H1 (cell line): ENCODE data around the gene CFAP54. TPM values are rescaled to one million over a fixed set of nuclear protein-coding genes. Genes with fewer than 3 reads are reported as not detected.

Experiments used
- CREB1 ChIP-seq: IDR thresholded peaks from 2 replicates; pipeline ENCODE4 v1.6.1; 2012; ENCODE audit warnings: inconsistent platforms
- HDAC2 ChIP-seq, 2 experiments: fragments of 300-600 bp in 1 of 2; sonication (generic) in 1 of 2; IDR thresholded peaks; 2 replicates each; pipeline ENCODE4 v1.6.1; 2011 to 2012; ENCODE audit warnings: low read depth in 2 of 2, low read length in 2 of 2, mild to moderate bottlenecking in 2 of 2, moderate library complexity in 2 of 2, borderline replicate concordance in 1 of 2, inconsistent platforms in 1 of 2
- HDAC6 ChIP-seq: IDR thresholded peaks from one replicate; pipeline ENCODE4 v1.7.1; 2012; ENCODE audit warnings: low read depth, mild to moderate bottlenecking, inconsistent platforms, low read length, moderate library complexity
- MAFK ChIP-seq: IDR thresholded peaks from 2 replicates; pipeline ENCODE4 v1.6.1; 2012; ENCODE audit warnings: low read depth, mild to moderate bottlenecking, improper control_type of control experiment, low read length
- NRF1 ChIP-seq: IDR thresholded peaks from 2 replicates; pipeline ENCODE4 v1.6.1; 2011; ENCODE audit warnings: mild to moderate bottlenecking, low read depth, low read length, improper control_type of control experiment
- POLR2AphosphoS5 ChIP-seq: IDR thresholded peaks from 2 replicates; pipeline ENCODE4 v1.6.1; 2011; ENCODE audit warnings: low read depth, low read length
- TEAD4 ChIP-seq: IDR thresholded peaks from 2 replicates; pipeline ENCODE4 v1.6.1; 2012; ENCODE audit warnings: low read depth, low read length, inconsistent platforms, mixed read lengths
- polyA plus RNA-seq, 7 experiments: library from polyadenylated mRNA; depleted of rRNA in 3 of 7; stranded (reverse) in 5 of 7; unstranded in 2 of 7; fragments of >200 nt in 5 of 7; fragments of 200-250 nt in 2 of 7; gene quantifications; 1 replicate in 5 of 7; 2 replicates in 1 of 7; 4 replicates in 1 of 7; pipeline versions ENCODE4 v1.2.1 to v1.2.3, GENCODE V29; 2011 to 2013; ENCODE audit warnings: missing spikeins in 2 of 7, mixed read lengths in 2 of 7
- total RNA-seq: library from RNA; stranded (reverse); fragmentation: NEBNext Ultra II Directional; extraction: Animal tissue kit (Norgen Biotek cat#: 25700); gene quantifications from 2 replicates; pipeline ENCODE4 v1.2.1, GENCODE V29; 2021

Gene CFAP54
- total and polyA plus RNA-seq, 2 of the 8 experiments (the other 6 are each of a cell fraction or from before 2014, with no cell fraction given) = 0.17 to 0.33 TPM

GRCh38 chr12:96829354-96829753, 340.0 kb downstream of the CFAP54 start (continued):
- TF ChIP-seq POLR2AphosphoS5 (no peak), HDAC2 (IDR thresholded peaks at IDR 0.05; ENCODE audit: borderline replicate concordance in 1 of 2, low read depth in 2 of 2, low read length in 2 of 2) (no peak), TEAD4 (no peak), CREB1 (no peak), MAFK (no peak), NRF1 (no peak), HDAC6 (no peak)
